Prostate gland (tissue), 2 donors: Measurements from ENCODE around the gene BCAN.

ENCODE experiments used
- CTCF ChIP-seq, 4 experiments: fragments of 200-600 bp in 2 of 4; fragments of 450-650 bp in 2 of 4; sonication (generic) in 2 of 4; IDR thresholded peaks; 1 replicate in 3 of 4; 2 replicates in 1 of 4; pipeline ENCODE4 v1.5.1; 2016 to 2019; ENCODE audit warnings: antibody characterized with exemption in 4 of 4, mild to moderate bottlenecking in 2 of 4, moderate library complexity in 2 of 4
- POLR2A ChIP-seq: fragments of 450-650 bp; IDR thresholded peaks from one replicate; pipeline ENCODE4 v1.6.1; 2016; ENCODE audit warnings: antibody characterized with exemption, mild to moderate bottlenecking
- POLR2AphosphoS5 ChIP-seq: sonication (generic); formaldehyde crosslinking; IDR thresholded peaks from one replicate; pipeline ENCODE4 v1.6.1; 2017; ENCODE audit warnings: antibody characterized with exemption

- TF ChIP-seq CTCF (IDR thresholded peaks at IDR 0.05), result no peak
- no peak for TF ChIP-seq POLR2AphosphoS5
- TF ChIP-seq POLR2A, result no peak
These were observed 17.1 kb downstream of the BCAN start for GRCh38 chr1:156658945-156659574.
